ENCODE data around the gene FCAR. TPM values are rescaled to one million over a fixed set of nuclear protein-coding genes. Genes with fewer than 3 reads are reported as not detected.
"Not testable (repeated sequence)": the region's sequence is repeated elsewhere in the genome, so short reads cannot be mapped to it uniquely, and the experiment has no call there.

Gene FCAR
- total and polyA plus RNA-seq, 2 experiments from 2014 or later: not detected

DNA sequence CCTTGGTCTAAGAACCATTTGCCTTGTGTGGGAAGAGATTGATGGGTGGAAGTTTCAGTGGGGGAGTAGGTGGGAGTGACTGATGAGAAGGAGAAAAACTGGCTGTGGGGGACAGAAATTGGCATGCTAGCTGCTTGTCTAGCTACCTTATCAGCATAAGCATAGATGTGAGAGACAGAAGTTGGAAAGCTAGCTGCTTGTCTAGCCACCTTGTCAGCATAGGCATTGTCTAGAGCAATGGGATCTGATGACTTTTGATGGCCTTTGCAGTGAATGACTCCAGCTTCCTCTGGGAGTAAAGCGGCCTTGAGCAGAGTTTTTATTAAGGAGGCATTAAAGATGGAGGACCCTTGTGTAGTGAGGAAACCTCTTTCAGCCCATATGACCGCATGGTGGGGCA is 22.0 kb downstream of the FCAR start:
- DNase-seq (ENCODE audit: low read depth in 1 of 2, low spot score in 1 of 2): no peak
- H3K27me3 ChIP-seq: no peaks in the 10 kb centered on the region
- no peaks in the 10 kb centered on the region for H3K36me3 ChIP-seq
- no peak overlapping the region for H3K27ac ChIP-seq
- H3K4me3 ChIP-seq: no peak overlapping the region
- H3K4me1 ChIP-seq (ENCODE audit: low read depth): no peaks in the 10 kb centered on the region
- no peaks in the 10 kb centered on the region for H3K9me3 ChIP-seq (ENCODE audit: low read depth)
- TF ChIP-seq, protein P1, sequence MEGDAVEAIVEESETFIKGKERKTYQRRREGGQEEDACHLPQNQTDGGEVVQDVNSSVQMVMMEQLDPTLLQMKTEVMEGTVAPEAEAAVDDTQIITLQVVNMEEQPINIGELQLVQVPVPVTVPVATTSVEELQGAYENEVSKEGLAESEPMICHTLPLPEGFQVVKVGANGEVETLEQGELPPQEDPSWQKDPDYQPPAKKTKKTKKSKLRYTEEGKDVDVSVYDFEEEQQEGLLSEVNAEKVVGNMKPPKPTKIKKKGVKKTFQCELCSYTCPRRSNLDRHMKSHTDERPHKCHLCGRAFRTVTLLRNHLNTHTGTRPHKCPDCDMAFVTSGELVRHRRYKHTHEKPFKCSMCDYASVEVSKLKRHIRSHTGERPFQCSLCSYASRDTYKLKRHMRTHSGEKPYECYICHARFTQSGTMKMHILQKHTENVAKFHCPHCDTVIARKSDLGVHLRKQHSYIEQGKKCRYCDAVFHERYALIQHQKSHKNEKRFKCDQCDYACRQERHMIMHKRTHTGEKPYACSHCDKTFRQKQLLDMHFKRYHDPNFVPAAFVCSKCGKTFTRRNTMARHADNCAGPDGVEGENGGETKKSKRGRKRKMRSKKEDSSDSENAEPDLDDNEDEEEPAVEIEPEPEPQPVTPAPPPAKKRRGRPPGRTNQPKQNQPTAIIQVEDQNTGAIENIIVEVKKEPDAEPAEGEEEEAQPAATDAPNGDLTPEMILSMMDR (IDR thresholded peaks at IDR 0.05; ENCODE audit: low read depth, low read length): no peak

DNA sequence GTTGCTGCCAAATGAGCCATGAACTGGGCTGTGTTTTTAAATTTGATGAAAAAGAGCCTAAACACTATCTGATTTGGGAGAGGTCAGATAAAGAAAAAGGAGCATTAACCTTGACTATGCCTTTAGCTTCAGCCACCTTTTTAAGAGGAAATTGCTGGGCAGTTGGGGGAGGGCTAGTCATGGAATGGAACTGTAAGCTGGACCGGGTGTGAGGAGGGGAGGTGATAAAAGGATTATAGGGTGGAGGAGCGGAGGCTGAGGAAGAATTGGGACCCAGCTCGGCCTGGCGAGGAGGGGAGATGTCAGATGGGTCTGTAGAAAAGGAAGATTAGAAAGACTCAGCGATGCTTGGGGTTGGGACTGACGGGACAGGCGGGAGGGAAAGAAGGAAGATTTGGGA is 24.6 kb downstream of the FCAR start:
- H3K36me3 ChIP-seq; H3K27me3 ChIP-seq; H3K9me3 ChIP-seq (ENCODE audit: low read depth); H3K4me1 ChIP-seq (ENCODE audit: low read depth); H3K4me3 ChIP-seq; H3K27ac ChIP-seq; DNase-seq (ENCODE audit: low read depth in 1 of 2, low spot score in 1 of 2): not testable (repeated sequence)

DNA sequence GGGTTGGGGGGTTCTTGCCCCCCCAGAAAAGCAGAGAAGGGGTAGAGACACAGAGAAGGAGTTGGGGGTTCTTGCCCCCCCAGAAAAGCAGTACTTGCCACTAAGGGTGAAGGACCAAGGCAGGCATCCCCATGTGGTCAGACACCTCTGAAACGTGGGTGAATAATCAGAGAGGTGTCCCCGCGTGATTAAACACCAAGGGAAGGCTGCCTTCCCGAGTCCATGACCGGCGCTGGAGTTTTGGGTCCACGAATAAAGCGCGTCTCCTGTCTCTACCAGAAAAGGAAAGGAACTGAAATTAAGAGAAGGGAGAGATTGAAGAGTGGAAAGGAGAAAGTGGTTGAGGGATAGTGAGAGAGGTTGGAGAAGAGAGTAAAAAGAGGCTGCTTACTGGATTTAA is 25.6 kb downstream of the FCAR start:
- H3K4me1 ChIP-seq (ENCODE audit: low read depth); H3K27ac ChIP-seq; H3K36me3 ChIP-seq; H3K9me3 ChIP-seq (ENCODE audit: low read depth); H3K27me3 ChIP-seq; DNase-seq (ENCODE audit: low read depth in 1 of 2, low spot score in 1 of 2); H3K4me3 ChIP-seq: not testable (repeated sequence)

- not testable (repeated sequence) for H3K27me3 ChIP-seq; H3K4me3 ChIP-seq; H3K36me3 ChIP-seq; H3K27ac ChIP-seq; H3K4me1 ChIP-seq (ENCODE audit: low read depth); DNase-seq (ENCODE audit: low read depth in 1 of 2, low spot score in 1 of 2); H3K9me3 ChIP-seq (ENCODE audit: low read depth)
These were observed 27.1 kb downstream of the FCAR start for GRCh38 chr19:54901153-54901552.

DNA sequence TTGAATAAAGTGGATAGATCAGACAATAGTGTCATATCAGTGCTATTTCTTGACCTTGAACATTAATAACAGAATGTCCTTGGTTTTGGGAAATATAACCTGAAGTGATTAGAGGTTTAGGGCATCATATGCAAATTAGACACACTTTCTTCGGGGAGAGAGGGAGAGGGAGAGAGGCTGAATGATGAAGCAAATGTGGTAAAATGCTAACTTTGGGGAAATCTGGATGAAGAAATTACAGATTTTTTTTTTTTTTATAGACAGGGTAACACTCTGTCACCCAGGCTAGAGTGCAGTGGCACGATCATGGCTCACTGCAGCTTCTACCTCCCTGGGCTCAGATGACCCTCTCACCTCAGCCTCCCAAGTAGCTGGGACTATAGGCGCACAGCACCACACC is 28.0 kb downstream of the FCAR start:
- no peak for DNase-seq (ENCODE audit: low read depth in 1 of 2, low spot score in 1 of 2)
- Histone ChIP-seq H3K36me3 (no peaks in the 10 kb centered on the region), H3K9me3 (ENCODE audit: low read depth) (no peaks in the 10 kb centered on the region), H3K27me3 (no peaks in the 10 kb centered on the region), H3K4me3 (no peak overlapping the region), H3K27ac (no peak overlapping the region), H3K4me1 (ENCODE audit: low read depth) (no peaks in the 10 kb centered on the region)
- TF ChIP-seq, protein P1 (IDR thresholded peaks at IDR 0.05; ENCODE audit: low read depth, low read length): no peak

- no peak for DNase-seq (ENCODE audit: low read depth in 1 of 2, low spot score in 1 of 2)
- H3K36me3 ChIP-seq: no peaks in the 10 kb centered on the region
- TF ChIP-seq, protein P1 (IDR thresholded peaks at IDR 0.05; ENCODE audit: low read depth, low read length): no peak
These were observed 29.3 kb downstream of the FCAR start for GRCh38 chr19:54903303-54903702.

DNA sequence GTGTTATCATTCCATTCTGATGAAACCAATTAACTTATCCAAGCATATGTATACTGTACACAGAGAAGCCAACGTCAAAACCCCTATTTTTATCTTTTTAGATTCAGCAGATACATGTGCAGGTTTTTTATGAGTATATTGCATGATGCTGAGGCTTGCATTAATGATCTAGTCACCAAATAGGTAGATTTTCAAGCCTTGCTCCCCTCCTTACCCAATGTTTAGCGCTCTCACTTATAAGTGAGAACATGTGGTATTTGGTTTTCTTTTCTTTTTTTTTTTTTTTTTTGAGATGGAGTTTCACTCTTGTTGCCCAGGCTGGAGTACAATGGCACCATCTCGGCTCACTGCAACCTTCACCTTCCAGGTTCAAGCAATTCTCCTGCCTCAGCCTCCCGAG is 30.2 kb downstream of the FCAR start:
- H3K36me3 ChIP-seq; H3K4me1 ChIP-seq (ENCODE audit: low read depth); DNase-seq (ENCODE audit: low read depth in 1 of 2, low spot score in 1 of 2); H3K4me3 ChIP-seq; H3K9me3 ChIP-seq (ENCODE audit: low read depth); H3K27ac ChIP-seq; H3K27me3 ChIP-seq: not testable (repeated sequence)

More at GRCh38 chr19:54903303-54903702, 29.3 kb downstream of the FCAR start:
- no peaks in the 10 kb centered on the region for H3K9me3 ChIP-seq (ENCODE audit: low read depth)
- no peak overlapping the region for H3K4me3 ChIP-seq
- no peaks in the 10 kb centered on the region for H3K27me3 ChIP-seq
- H3K27ac ChIP-seq: no peak overlapping the region
- H3K4me1 ChIP-seq (ENCODE audit: low read depth): no peaks in the 10 kb centered on the region

- Histone ChIP-seq H3K27ac (no peak overlapping the region), H3K4me3 (no peak overlapping the region), H3K4me1 (ENCODE audit: low read depth) (no peaks in the 10 kb centered on the region), H3K9me3 (ENCODE audit: low read depth) (no peaks in the 10 kb centered on the region), H3K27me3 (no peaks in the 10 kb centered on the region), H3K36me3 (no peaks in the 10 kb centered on the region)
- DNase-seq (ENCODE audit: low read depth in 1 of 2, low spot score in 1 of 2): no peak
- TF ChIP-seq, protein P1 (IDR thresholded peaks at IDR 0.05; ENCODE audit: low read depth, low read length): no peak
These were observed 31.4 kb downstream of the FCAR start for GRCh38 chr19:54905421-54905802.
